HAP-1 (cell line): ENCODE results near the gene MMD2.
"Not testable (repeated sequence)": the region's sequence is repeated elsewhere in the genome, so short reads cannot be mapped to it uniquely, and the experiment has no call there.

Source experiments
- DNase-seq, 2 experiments: peaks; one replicate each; pipeline ENCODE4 v3.0.0-alpha.2; 2016 to 2020; ENCODE audit warnings: low spot score in 2 of 2
- H3K27me3 ChIP-seq: fragments of 250-450 bp; sonication (Bioruptor Pico); 2 replicates; pipeline ENCODE4 v1.5.1; 2020; ENCODE audit warnings: low read depth, mild to moderate bottlenecking, moderate library complexity
- H3K36me3 ChIP-seq: fragments of 250-450 bp; sonication (Bioruptor Pico); replicated peaks from 2 replicates; pipeline ENCODE4 v1.5.1; 2020; ENCODE audit warnings: mild to moderate bottlenecking
- H3K4me1 ChIP-seq: fragments of 250-450 bp; sonication (Bioruptor Pico); 2 replicates; pipeline ENCODE4 v1.5.1; 2020; ENCODE audit warnings: mild to moderate bottlenecking
- H3K4me3 ChIP-seq: fragments of 250-450 bp; sonication (Bioruptor Pico); 2 replicates; pipeline ENCODE4 v1.5.1; 2020; ENCODE audit warnings: mild to moderate bottlenecking, moderate library complexity
- H3K9me3 ChIP-seq: fragments of 250-450 bp; sonication (Bioruptor Pico); 2 replicates; pipeline ENCODE4 v1.5.1; 2020; ENCODE audit warnings: mild to moderate bottlenecking, moderate library complexity
- in situ Hi-C: fragments of 300-500 bp; cut with MboI; formaldehyde crosslinking; loops from 3 replicates; pipeline ENCODE4 v1.14.3; 2020; ENCODE audit warnings: low sequenced_read_pairs, inconsistent platforms, mixed read lengths

The MMD2 gene

DNA sequence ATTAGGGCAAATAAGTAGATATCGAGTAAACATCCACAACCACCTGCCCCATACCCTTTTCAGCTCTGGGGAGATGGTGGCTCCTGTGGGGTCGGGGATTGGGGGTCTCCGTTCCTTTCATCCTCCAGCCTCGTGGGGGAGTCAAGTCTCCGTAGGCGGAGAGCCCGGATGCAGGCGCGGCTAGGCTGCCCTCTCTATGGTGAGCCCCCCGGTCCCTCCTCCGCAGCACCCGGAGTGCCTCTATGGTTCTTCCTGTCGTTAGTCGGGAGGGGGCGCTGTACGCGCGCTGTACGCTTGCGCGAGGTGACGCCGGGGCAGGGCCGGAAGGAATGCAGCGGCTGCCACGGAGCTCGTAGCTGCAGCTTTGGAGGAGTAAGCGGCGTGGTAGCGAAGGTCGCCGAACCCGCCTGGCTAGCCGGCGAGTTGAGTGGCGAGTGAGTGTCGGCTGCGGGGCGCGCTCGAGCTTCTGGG lies 14.8 kb upstream of the MMD2 start:
- peak; percentile 84 to 94 for DNase-seq
- H3K4me3 ChIP-seq: peak overlapping the region; percentile 70
- peaks cover 3% of the 10 kb centered on the region; the same call in 1 of the 2 replicates for H3K4me1 ChIP-seq
- in situ Hi-C loops: no loop called here
- H3K36me3 ChIP-seq: peaks cover 21% of the 10 kb centered on the region
- no peaks in the 10 kb centered on the region for H3K27me3 ChIP-seq
- no peaks in the 10 kb centered on the region for H3K9me3 ChIP-seq

DNA sequence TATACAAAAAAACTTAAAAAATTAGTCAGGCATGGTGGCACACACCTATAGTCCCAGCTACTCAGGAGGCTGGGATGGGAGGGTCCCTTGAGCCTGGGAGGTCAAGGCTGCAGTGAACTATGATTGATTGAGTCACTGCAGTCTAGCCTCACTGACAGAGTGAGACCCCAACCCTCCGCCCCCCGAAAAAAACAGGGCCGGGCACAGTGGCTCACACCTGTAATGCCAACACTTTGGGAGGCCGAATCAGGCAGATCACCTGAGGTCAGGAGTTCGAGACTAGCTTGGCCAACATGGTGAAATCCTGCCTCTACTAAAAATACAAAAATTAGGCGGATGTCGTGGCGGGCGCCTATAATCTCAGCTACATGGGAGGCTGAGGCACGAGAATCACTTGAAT lies 13.5 kb upstream of the MMD2 start:
- H3K36me3 ChIP-seq, H3K4me3 ChIP-seq, DNase-seq, in situ Hi-C loops, H3K9me3 ChIP-seq, H3K4me1 ChIP-seq, H3K27me3 ChIP-seq: not testable (repeated sequence)

DNA sequence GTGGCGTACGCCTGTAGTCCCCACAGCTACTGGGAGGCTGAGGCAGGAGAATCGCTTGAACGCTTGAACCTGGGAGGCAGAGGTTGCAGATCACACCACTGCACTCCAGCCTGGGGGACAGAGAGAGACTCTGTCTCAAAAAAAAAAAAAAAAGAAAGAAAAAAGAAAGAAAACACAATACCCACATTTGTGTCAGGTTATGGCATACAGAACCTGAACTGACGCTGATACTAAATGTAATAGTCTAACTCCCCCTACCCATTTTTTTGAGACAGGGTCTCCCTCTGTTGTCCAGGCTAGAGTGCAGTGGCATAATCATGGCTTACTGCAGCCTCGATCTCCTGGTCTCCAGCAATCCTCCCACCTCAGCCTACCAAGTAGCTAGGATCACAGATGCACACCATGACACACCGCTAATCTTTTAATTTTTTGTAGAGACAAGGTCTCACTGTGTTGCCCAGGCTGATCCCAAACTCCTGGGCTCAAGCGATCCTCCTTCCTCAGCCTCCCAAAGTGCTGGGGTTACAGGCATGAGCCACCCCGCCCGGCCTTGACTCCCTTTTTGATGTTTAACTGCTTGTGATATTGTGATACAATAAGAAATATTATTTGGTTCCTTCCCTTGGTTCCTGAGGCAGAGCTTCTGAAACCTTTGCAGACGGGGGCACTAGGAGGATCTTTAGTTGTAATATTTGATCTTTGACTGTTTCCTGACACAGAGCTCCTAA lies 6.5 kb upstream of the MMD2 start:
- Histone ChIP-seq H3K27me3 (no peaks in the 10 kb centered on the region), H3K36me3 (no peaks in the 10 kb centered on the region), H3K4me1 (no peaks in the 10 kb centered on the region), H3K9me3 (no peaks in the 10 kb centered on the region), H3K4me3 (no peak overlapping the region)
- DNase-seq: no peak
- in situ Hi-C loops: no loop called here

DNA sequence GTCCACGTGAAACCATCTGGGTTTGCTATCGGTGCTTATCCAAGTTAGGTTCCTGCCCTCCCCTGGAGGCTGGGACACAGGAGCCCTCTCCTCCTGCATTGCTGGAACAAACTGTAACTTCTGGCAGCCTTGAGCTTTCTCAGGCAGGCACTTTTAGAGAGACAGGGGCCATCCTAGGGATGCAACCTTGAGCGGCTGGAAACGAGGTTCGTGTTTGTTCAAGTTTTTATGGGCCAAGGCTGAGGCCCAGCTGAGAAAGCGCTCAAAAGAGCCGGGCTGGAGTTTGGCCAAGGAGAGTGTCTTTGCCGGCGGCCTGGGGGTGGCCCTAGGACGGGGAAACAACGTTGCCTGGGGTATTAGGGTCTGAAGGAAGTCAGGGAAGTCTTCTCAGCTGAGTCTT lies 5.5 kb upstream of the MMD2 start:
- Histone ChIP-seq H3K4me1 (no peaks in the 10 kb centered on the region), H3K27me3 (no peaks in the 10 kb centered on the region), H3K36me3 (no peaks in the 10 kb centered on the region), H3K9me3 (no peaks in the 10 kb centered on the region), H3K4me3 (no peak overlapping the region)
- no peak for DNase-seq
- in situ Hi-C loops: no loop called here

DNA sequence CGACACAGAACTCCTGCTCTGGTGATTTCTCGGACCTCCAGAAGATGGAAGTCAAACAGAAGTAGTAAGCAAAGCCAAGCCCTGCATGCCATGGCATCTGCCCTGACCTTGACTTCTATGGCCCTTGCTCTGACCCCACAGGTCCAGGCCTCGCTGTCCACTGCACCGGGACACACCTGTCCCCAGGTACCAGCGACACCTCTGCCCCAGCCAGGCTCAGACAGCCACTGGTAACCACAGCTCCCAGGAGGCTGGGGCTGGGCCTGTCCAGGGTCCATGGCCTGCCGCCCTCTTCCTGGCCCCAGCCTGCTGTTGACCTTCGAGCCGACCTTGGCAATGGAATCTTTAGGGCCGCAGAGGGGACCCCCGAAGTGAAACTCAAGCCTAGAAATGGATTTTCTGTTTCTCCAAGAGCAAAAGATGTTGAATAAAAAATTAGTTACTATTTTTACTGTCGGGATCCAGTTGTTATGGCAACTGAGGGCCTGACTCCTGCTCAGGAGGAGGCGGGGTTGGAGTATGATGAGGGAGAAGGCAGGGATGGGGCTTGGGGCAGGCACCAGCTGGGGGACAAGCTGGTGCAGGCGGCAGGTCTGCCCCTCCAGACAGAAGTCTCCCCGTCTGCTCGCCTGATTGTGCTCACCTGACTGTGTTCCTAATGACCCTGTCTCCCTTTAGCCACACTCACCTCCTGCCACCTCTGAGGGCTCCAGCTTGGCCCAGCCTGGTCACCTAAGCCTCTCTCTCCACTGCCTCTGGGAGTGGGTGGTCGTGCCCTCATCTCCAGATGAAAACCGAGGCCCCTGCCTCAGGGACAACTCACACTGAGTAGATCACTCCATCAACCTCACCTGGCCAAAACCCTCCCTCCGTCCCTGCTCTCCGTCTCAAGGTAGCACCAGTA lies 4.1 kb upstream of the MMD2 start:
- no peak for DNase-seq
- no peaks in the 10 kb centered on the region for H3K4me1 ChIP-seq
- in situ Hi-C loops: no loop called here
- H3K36me3 ChIP-seq: no peaks in the 10 kb centered on the region
- no peaks in the 10 kb centered on the region for H3K9me3 ChIP-seq
- peaks cover 5% of the 10 kb centered on the region for H3K27me3 ChIP-seq
- H3K4me3 ChIP-seq: no peak overlapping the region

DNA sequence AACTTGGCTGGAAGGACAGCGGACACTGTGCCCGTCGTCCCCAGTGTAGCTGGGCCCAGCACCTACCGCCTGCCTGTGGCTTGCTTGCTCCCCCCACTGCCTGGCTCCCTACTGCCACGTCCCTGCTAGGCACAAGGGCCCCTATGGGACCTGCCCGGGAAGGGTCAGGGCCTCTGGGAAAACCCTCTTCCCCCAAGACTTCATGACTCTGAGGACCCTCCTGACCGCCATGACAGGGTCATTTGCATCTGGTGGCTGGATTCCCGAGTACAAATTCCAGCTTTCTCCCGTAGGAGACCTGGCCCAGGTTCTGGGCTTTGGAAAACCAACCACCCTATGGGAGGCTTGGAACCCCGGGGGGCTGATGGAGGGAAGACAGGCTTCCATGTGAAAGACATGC lies 1.4 kb upstream of the MMD2 start:
- Histone ChIP-seq H3K27me3 (peaks cover 14% of the 10 kb centered on the region), H3K36me3 (no peaks in the 10 kb centered on the region), H3K4me1 (no peaks in the 10 kb centered on the region), H3K4me3 (no peak overlapping the region), H3K9me3 (no peaks in the 10 kb centered on the region)
- in situ Hi-C loops: no loop called here
- no peak for DNase-seq

DNA sequence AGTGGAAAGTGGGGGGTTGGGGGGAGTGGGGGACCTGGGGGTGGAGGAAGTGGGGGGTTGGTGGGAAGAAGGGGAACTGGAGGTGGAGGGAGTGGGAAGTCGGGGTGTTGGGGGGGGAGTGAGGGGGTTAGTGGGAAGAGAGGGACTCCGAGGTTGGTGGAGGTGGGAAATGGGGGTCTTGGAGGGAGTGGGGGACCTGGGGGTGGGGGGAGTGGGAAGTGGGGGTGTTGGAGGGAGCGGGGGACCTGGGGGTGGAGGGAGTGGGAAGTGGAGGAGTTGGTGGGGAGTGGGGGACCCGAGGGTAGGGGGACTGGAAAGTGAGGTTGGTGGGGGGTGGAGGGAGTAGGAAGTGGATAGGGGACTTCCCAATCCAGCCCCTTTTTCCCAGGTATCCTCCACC lies 906 bp upstream of the MMD2 start:
- Histone ChIP-seq H3K36me3 (no peaks in the 10 kb centered on the region), H3K4me3 (no peak overlapping the region), H3K9me3 (no peaks in the 10 kb centered on the region), H3K27me3 (peaks cover 15% of the 10 kb centered on the region), H3K4me1 (no peaks in the 10 kb centered on the region)
- no peak for DNase-seq
- in situ Hi-C loops: no loop called here

DNA sequence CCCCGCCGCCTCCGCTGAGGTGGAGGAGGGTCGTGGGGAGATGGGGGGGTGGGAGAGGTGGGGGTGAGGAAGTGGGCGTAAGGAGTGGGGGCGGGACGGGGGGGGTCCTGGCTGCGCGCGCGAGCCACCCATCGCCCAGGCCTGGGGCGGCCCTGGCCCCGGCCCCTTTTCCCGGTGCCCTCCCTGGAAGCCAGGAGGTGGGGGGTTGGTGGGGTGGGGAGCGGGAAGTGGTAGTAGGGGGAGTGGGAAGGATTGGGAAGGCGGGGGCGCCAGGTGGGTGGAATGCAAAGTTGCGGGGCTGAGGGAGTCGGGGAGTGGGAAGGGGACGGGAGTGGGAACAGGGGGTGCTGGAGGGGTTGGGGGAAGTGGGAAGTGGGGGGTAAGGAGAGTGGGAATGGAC lies 319 bp upstream of the MMD2 start:
- DNase-seq: no peak
- Histone ChIP-seq H3K4me1 (no peaks in the 10 kb centered on the region), H3K27me3 (peaks cover 17% of the 10 kb centered on the region), H3K36me3 (no peaks in the 10 kb centered on the region), H3K4me3 (no peak overlapping the region), H3K9me3 (no peaks in the 10 kb centered on the region)
- in situ Hi-C loops: no loop called here

DNA sequence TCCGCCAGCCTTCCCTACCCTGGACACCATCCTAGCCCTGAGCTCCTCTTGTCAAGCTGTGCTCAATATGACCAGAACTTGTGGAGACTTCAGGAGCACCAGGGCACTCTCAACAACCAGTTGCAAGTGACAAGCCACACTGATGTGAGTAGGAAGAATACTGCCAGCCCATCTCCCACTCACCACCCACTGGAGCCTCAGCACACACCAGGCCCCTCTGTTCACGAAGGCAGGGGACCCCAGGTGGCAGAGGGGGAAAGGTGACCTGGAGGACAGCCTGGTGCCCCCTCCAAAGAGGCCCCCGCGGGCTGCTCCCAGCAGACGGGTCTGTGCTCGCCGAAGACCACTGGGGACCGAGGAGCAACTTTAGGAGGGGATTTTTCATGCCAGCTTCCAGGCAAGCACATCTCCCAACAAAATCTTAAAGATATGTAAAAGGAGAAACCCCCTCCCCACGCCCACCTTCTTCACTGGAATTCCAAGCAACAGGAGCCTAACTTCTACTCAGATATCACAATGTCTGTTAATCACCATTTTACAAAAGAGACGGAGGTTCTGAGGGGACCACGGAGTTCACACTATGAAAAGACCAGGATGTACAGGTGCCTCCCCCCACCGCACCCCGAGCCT lies 1.0 kb downstream of the MMD2 start:
- Histone ChIP-seq H3K4me3 (no peak overlapping the region), H3K9me3 (no peaks in the 10 kb centered on the region), H3K4me1 (no peaks in the 10 kb centered on the region), H3K36me3 (no peaks in the 10 kb centered on the region), H3K27me3 (peaks cover 17% of the 10 kb centered on the region)
- in situ Hi-C loops: no loop called here
- no peak for DNase-seq

DNA sequence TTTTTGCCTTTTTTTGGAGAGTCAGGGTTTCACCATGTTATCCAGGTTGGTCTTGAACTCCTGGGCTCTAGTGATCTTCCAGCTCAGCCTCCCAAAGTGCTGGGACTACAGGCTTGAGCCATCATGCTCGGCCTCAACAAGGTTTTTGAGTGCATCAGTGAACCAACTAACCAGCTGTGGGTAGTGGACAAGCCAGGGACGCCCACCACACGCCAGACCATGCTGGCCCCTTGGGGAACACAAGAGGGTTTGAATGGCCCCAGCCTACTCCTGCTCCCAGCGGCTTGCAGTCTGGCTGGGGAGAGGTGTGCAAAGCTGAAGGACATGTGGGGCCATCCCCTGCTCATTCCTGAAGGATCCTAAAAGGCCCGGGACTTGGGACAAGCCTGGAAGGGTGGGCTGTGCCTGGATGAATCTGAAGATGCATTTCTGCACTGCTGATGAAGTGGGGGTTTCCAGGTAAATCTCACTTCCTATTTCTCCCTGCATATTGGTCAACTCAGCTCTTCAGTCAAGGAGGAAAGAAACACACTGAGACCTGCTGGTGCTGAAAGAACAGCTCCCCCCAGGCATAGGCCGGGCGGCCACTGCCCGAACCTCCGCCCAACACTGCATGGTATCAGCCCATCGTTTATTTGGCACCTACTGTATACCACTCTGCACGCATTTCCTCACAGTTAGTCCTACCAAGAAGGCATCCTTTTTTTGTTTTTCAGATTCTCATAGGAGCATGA lies 6.9 kb downstream of the MMD2 start:
- Histone ChIP-seq H3K36me3 (no peaks in the 10 kb centered on the region), H3K9me3 (no peaks in the 10 kb centered on the region), H3K4me3 (no peak overlapping the region), H3K4me1 (no peaks in the 10 kb centered on the region), H3K27me3 (peaks cover 3% of the 10 kb centered on the region; the same call in 1 of the 2 replicates)
- DNase-seq: peak in 1 of 2 experiments; percentile 48
- in situ Hi-C loops: no loop called here

DNA sequence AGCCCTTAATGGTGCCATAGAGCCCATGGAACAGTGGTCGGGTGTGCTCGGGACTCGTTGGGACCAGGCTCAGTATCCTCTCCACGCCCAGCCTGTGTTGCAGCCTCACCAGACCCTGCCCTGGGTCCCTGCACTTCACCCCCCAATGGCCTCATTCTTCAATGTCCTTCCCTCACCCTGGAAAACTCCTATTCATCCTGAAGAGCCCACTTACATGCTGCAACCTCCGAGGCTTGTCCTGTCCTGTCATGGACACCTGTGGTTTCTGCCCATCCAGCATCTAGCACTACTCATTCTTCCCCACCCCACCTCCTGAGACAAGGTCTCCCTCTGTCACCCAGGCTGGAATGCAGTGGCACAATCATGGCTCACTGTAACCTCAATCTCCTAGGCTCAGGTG lies 7.7 kb downstream of the MMD2 start:
- DNase-seq: no peak
- Histone ChIP-seq H3K4me3 (no peak overlapping the region), H3K36me3 (no peaks in the 10 kb centered on the region), H3K27me3 (peaks cover 3% of the 10 kb centered on the region; the same call in 1 of the 2 replicates), H3K9me3 (no peaks in the 10 kb centered on the region), H3K4me1 (no peaks in the 10 kb centered on the region)
- in situ Hi-C loops: no loop called here

DNA sequence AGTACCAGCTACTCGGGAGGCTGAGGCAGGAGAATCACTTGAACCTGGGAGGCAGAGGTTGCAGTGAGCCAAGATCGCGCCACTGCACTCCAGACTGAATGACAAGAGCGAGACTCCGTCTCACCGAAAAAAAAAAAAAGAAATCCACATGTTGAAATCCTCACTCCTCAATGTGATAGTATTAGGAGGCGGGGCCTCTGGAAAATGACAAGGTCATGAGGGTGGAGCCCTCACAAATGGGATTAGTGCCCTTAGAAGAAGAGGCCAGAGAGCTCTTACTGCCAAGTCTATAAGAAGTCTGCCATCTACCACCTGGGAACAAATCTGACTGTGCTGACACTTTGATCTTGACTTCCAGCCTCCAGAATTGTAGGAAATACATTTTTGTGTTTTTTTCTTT lies 10.6 kb downstream of the MMD2 start:
- no peaks in the 10 kb centered on the region for H3K36me3 ChIP-seq
- no peaks in the 10 kb centered on the region for H3K4me1 ChIP-seq
- H3K4me3 ChIP-seq: no peak overlapping the region
- H3K9me3 ChIP-seq: no peaks in the 10 kb centered on the region
- no peak for DNase-seq
- in situ Hi-C loops: no loop called here
- H3K27me3 ChIP-seq: peaks cover 2% of the 10 kb centered on the region; the same call in 1 of the 2 replicates

DNA sequence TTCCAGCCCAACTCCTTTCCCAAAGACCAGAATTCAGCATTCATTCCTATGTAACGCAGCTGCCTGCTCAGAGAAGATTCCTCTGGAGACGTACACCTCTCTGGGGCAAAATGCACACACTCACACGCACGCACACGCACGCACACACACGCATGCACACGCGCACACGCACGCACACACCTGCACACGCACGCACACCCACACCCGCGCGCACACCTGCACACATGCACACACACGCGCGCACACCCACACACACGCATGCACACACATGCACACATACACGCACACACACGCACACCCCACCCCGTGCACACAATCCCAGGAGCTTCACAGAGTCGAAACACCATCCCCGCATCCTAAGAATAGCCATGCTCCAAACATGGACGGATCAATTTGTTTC lies 13.0 kb downstream of the MMD2 start:
- no peak for DNase-seq
- Histone ChIP-seq H3K4me1 (no peaks in the 10 kb centered on the region), H3K27me3 (peaks cover 2% of the 10 kb centered on the region; the same call in 1 of the 2 replicates), H3K4me3 (no peak overlapping the region), H3K36me3 (no peaks in the 10 kb centered on the region), H3K9me3 (no peaks in the 10 kb centered on the region)
- in situ Hi-C loops: no loop called here
